ENCODE results near the gene MFAP4. TPM values are rescaled to one million over a fixed set of nuclear protein-coding genes. Genes with fewer than 3 reads are reported as not detected.

MFAP4 gene
- total RNA-seq (2021; ENCODE audit: unreplicated experiment), result 0.52 TPM
- 0.16 and 0.39 TPM in 2 replicates for polyA plus RNA-seq (2012)
- Bru-seq, nascent RNA, result not detected
- not detected for BruChase-seq, experiment 1, labeled RNA remaining after a 6-hour chase
- not detected for BruChase-seq, experiment 2, labeled RNA remaining after a 2-hour chase
- long read RNA-seq, result 0 reads

- H3K4me1 ChIP-seq (ENCODE audit: control insufficient read depth in 1 of 2, insufficient read depth in 2 of 2, low read length in 2 of 2), result peaks cover 0 to 20% of the 10 kb centered on the region in 2 experiments; a peak in 2 of 4 replicates
- no TSS peak for BruUV-seq (replicated peaks)
- no peak within 1 kb of the TSS for H3K9ac ChIP-seq (ENCODE audit: low read length)
- intact Hi-C loops (cut with micrococcal nuclease), result no loop called here
- POLR2A ChIA-PET, result interaction anchor here (1.0 to 2.3 kb wide), 2 partner anchors 9 kb away, joined by 4 to 13 read pairs; partner anchors contain the start of gene MAPK7
- DNase-seq (ENCODE audit: low read depth, low spot score) (no peak), ATAC-seq (no peak; the same call in 1 of the 2 replicates)
- no peaks in the 10 kb centered on the region for H3K79me2 ChIP-seq (ENCODE audit: insufficient read depth, low read length)
- TF ChIP-seq EGR1 (IDR thresholded peaks at IDR 0.05; ENCODE audit: low read depth), result no peak
- TF ChIP-seq SP1 (IDR thresholded peaks at IDR 0.05; ENCODE audit: low read depth), result no peak
- TF ChIP-seq MAX (IDR thresholded peaks at IDR 0.05), result no peak
- no peak for TF ChIP-seq ZFX (IDR thresholded peaks at IDR 0.05)
- TF ChIP-seq ELF1 (IDR thresholded peaks at IDR 0.05; ENCODE audit: borderline replicate concordance, low read depth), result no peak
- no peak for TF ChIP-seq ZBTB33 (IDR thresholded peaks at IDR 0.05; ENCODE audit: extremely low read depth, insufficient replicate concordance, low read length)
- TF ChIP-seq POLR2AphosphoS5 (IDR thresholded peaks at IDR 0.05; ENCODE audit: low read depth, low read length), result no peak
- TF ChIP-seq SIN3A (IDR thresholded peaks at IDR 0.05; ENCODE audit: low read depth), result no peak
- no peak for TF ChIP-seq RAD21 (IDR thresholded peaks at IDR 0.05; ENCODE audit: low read depth)
- TF ChIP-seq FOSL1 (IDR thresholded peaks at IDR 0.05; ENCODE audit: low read depth), result no peak
- TF ChIP-seq JUND (IDR thresholded peaks at IDR 0.05), result no peak
- no peak for TF ChIP-seq REST (IDR thresholded peaks at IDR 0.05; ENCODE audit: low read depth)
- TF ChIP-seq EZH2phosphoT487 (IDR thresholded peaks at IDR 0.05; ENCODE audit: borderline replicate concordance), result no peak
- no peak for TF ChIP-seq CEBPB (IDR thresholded peaks at IDR 0.05; ENCODE audit: low read depth)
- no peak for TF ChIP-seq CBX3 (IDR thresholded peaks at IDR 0.05; ENCODE audit: low read depth)
- no peak for TF ChIP-seq SRF (IDR thresholded peaks at IDR 0.05; ENCODE audit: low read depth)
- TF ChIP-seq POLR2A (IDR thresholded peaks at IDR 0.05; ENCODE audit: borderline replicate concordance, extremely low read depth, insufficient read depth, insufficient read length), result no peak
- no peak for TF ChIP-seq ZNF274 (IDR thresholded peaks at IDR 0.05; ENCODE audit: low read depth, low read length)
- H3K27me3 ChIP-seq (ENCODE audit: insufficient read depth, low read length), result no peaks in the 10 kb centered on the region
- CTCF ChIA-PET, result no interaction called here
- no peak within 1 kb of the TSS for H3K4me2 ChIP-seq (ENCODE audit: low read length)
- H3K27ac ChIP-seq (ENCODE audit: low read depth, low read length), result no peak within 1 kb of the TSS
- no peak within 1 kb of the TSS for H3K4me3 ChIP-seq (replicated peaks in 1 of 2; ENCODE audit: low read depth in 1 of 2, low read length in 2 of 2)
- H3K9me3 ChIP-seq (ENCODE audit: control insufficient read depth in 1 of 2, insufficient read depth in 1 of 2, low read depth in 1 of 2, low read length in 2 of 2), result no peaks in the 10 kb centered on the region
- no peak within 1 kb of the TSS for H2AFZ ChIP-seq (ENCODE audit: low read depth, low read length, poor library complexity, severe bottlenecking)
- H3K36me3 ChIP-seq (ENCODE audit: control insufficient read depth in 1 of 2, insufficient read depth in 2 of 2, low read length in 2 of 2), result peaks cover 5 to 9% of the 10 kb centered on the region in 2 experiments; a peak in 2 of 4 replicates
- no peaks in the 10 kb centered on the region for H4K20me1 ChIP-seq (ENCODE audit: insufficient read depth)
- H3K9me2 ChIP-seq (ENCODE audit: insufficient read depth), result no peaks in the 10 kb centered on the region
- RAD21 ChIA-PET (ENCODE audit: low non-redundant PET in 1 of 2, low total read pairs in 2 of 2, uncharacterized antibody in 2 of 2, unreplicated experiment in 2 of 2), result no interaction called here
These were observed at the start of gene MFAP4 for GRCh38 chr17:19386974-19387920. TSS of gene MFAP4 (minus strand) at chr17:19387190. CDS start at chr17:19387155, 35 bp downstream.
